ENCODE results near the gene ADCYAP1.
"Not testable (repeated sequence)": the region's sequence is repeated elsewhere in the genome, so short reads cannot be mapped to it uniquely, and the experiment has no call there.

Gene ADCYAP1

GRCh38 chr18:904218-905090 is at the start of gene ADCYAP1:
Gene ADCYAP1 (plus strand): TSS chr18:904871. CDS start chr18:905387, 516 bp downstream.
- no peak for DNase-seq (ENCODE audit: low read depth)

GRCh38 chr18:857986-858385 is 46.7 kb upstream of the ADCYAP1 start:
- DNase-seq (ENCODE audit: low read depth): no peak

GRCh38 chr18:864872-865273 is 39.8 kb upstream of the ADCYAP1 start:
- peak; percentile 33 for DNase-seq (ENCODE audit: low read depth)

GRCh38 chr18:867257-867656 is 37.4 kb upstream of the ADCYAP1 start:
- DNase-seq (ENCODE audit: low read depth): no peak

- not testable (repeated sequence) for DNase-seq (ENCODE audit: low read depth)
Measured at GRCh38 chr18:873426-873825, 31.2 kb upstream of the ADCYAP1 start.

GRCh38 chr18:875912-876311 is 28.8 kb upstream of the ADCYAP1 start:
- no peak for DNase-seq (ENCODE audit: low read depth)

- DNase-seq (ENCODE audit: low read depth): no peak
Measured at GRCh38 chr18:877238-877637, 27.4 kb upstream of the ADCYAP1 start.

GRCh38 chr18:886076-886475 is 18.6 kb upstream of the ADCYAP1 start:
- DNase-seq (ENCODE audit: low read depth): no peak

GRCh38 chr18:887716-888115 is 17.0 kb upstream of the ADCYAP1 start:
- no peak for DNase-seq (ENCODE audit: low read depth)

GRCh38 chr18:892316-892715 is 12.4 kb upstream of the ADCYAP1 start:
- DNase-seq (ENCODE audit: low read depth): no peak

GRCh38 chr18:896315-896714 is 8.4 kb upstream of the ADCYAP1 start:
- no peak for DNase-seq (ENCODE audit: low read depth)

GRCh38 chr18:901761-902160 is 2.9 kb upstream of the ADCYAP1 start:
- no peak for DNase-seq (ENCODE audit: low read depth)

GRCh38 chr18:902229-902628 is 2.4 kb upstream of the ADCYAP1 start:
- DNase-seq (ENCODE audit: low read depth): no peak

- no peak for DNase-seq (ENCODE audit: low read depth)
Measured at GRCh38 chr18:903701-904100, 970 bp upstream of the ADCYAP1 start.

- DNase-seq (ENCODE audit: low read depth): no peak
Measured at GRCh38 chr18:905307-905947, 756 bp downstream of the ADCYAP1 start.

- DNase-seq (ENCODE audit: low read depth): no peak
Measured at GRCh38 chr18:905948-906415, 1.3 kb downstream of the ADCYAP1 start.

GRCh38 chr18:906416-907114 is 1.9 kb downstream of the ADCYAP1 start:
- no peak for DNase-seq (ENCODE audit: low read depth)

- DNase-seq (ENCODE audit: low read depth): no peak
Measured at GRCh38 chr18:907115-907884, 2.6 kb downstream of the ADCYAP1 start.

GRCh38 chr18:907885-908757 is 3.5 kb downstream of the ADCYAP1 start:
- no peak for DNase-seq (ENCODE audit: low read depth)

- no peak for DNase-seq (ENCODE audit: low read depth)
Measured at GRCh38 chr18:908758-909724, 4.4 kb downstream of the ADCYAP1 start.

Data from stimulated activated CD8-positive, alpha-beta memory T cell treated with anti-CD3 and anti-CD28 coated beads, Interleukin-12 subunit alpha, Interleukin-12 subunit beta, amount 100 ng/mL, for 1 hour (primary cell).